ENCODE measurements around the gene ZNF785. TPM values are rescaled to one million over a fixed set of nuclear protein-coding genes. Genes with fewer than 3 reads are reported as not detected.

The ZNF785 gene
- total and polyA plus RNA-seq, 2 of the 13 experiments (the other 11 are each of a cell fraction or from before 2014, with no cell fraction given): 0.01 TPM; not detected in 1

- Histone ChIP-seq H3K27ac (ENCODE audit: extremely low read length, insufficient read depth, low read length) (no peak overlapping the region), H2AFZ (ENCODE audit: low read length) (no peak overlapping the region), H3K4me1 (ENCODE audit: insufficient read depth, low read length) (peaks cover 34% of the 10 kb centered on the region), H3K4me3 (replicated peaks in 1 of 3; ENCODE audit: insufficient read depth in 1 of 3, low read depth in 2 of 3, low read length in 3 of 3) (no peak overlapping the region), H3K4me2 (ENCODE audit: low read depth, low read length) (no peak overlapping the region), H3K9ac (ENCODE audit: insufficient read depth, low read depth, low read length) (no peak overlapping the region), H3K79me2 (ENCODE audit: insufficient read depth, low read length) (peaks cover 8% of the 10 kb centered on the region), H4K20me1 (ENCODE audit: insufficient read depth, low read length) (no peaks in the 10 kb centered on the region), H3K27me3 (ENCODE audit: control insufficient read depth in 1 of 2, insufficient read depth in 2 of 2, low read length in 2 of 2) (no peaks in the 10 kb centered on the region), H3K9me3 (ENCODE audit: low read length) (no peaks in the 10 kb centered on the region), H3K36me3 (replicated peaks in 1 of 2; ENCODE audit: control insufficient read depth in 1 of 2, insufficient read depth in 2 of 2, low read length in 2 of 2) (no peaks in the 10 kb centered on the region)
- FAIRE-seq: no peak
- intact Hi-C loops (cut with micrococcal nuclease; ENCODE audit: unreplicated experiment) (no loop called here), in situ Hi-C loops (cut with HindIII; ENCODE audit: extremely low pct_ligation_motif_present, low pct_unique_long_range_greater_than_20kb) (no loop called here)
- no peak for DNase-seq (ENCODE audit: low spot score)
- ChIA-PET CTCF (ENCODE audit: low intra/inter-chr PET ratio, low total read pairs) (no interaction called here), POLR2A (interaction anchor here (0.7 kb wide), 1 partner anchor 21 kb away, joined by 3 read pairs; no protein-coding TSS in a partner anchor)
- ATAC-seq: no peak
- no TSS peak for BruUV-seq (replicated peaks)
- WGBS (ENCODE audit: low lambda C conversion rate): 69% methylated on average over 14 of the region's 14 CpGs
- TF ChIP-seq YY1 (IDR thresholded peaks at IDR 0.05; ENCODE audit: insufficient read depth, insufficient replicate concordance, low read depth, low read length) (peak; percentile 43), ZNF280D (CRISPR knock-in tag; IDR thresholded peaks at IDR 0.05) (no peak), ZBTB33 (CRISPR knock-in tag; IDR thresholded peaks at IDR 0.05) (peak; percentile 90), CTCF (CRISPR knock-in tag; IDR thresholded peaks at IDR 0.05) (0 out of 2 replicates have a peak, but pooled peaks have one; percentile 7), ZNF263 (CRISPR knock-in tag; IDR thresholded peaks at IDR 0.05) (no peak), RBM22 (optimal IDR thresholded peaks at IDR 0.05; ENCODE audit: low read length) (no peak), ZNF768 (CRISPR knock-in tag; IDR thresholded peaks at IDR 0.05) (peak; percentile 20; the same call in 1 of the 2 replicates), ZUFSP (CRISPR knock-in tag; IDR thresholded peaks at IDR 0.05; ENCODE audit: borderline replicate concordance) (no peak), ONECUT2 (CRISPR knock-in tag; IDR thresholded peaks at IDR 0.05) (0 out of 2 replicates have a peak, but pooled peaks have one; percentile 18), CCDC6 (CRISPR knock-in tag; IDR thresholded peaks at IDR 0.05) (no peak), NCOA5 (CRISPR knock-in tag; IDR thresholded peaks at IDR 0.05) (no peak), DMTF1 (CRISPR knock-in tag; IDR thresholded peaks at IDR 0.05) (no peak), ZNF891 (CRISPR knock-in tag; IDR thresholded peaks at IDR 0.05) (no peak)
These were observed 23.5 kb downstream of the ZNF785 start for GRCh38 chr16:30562021-30562420.
